ENCODE results near the gene CD27. TPM values are rescaled to one million over a fixed set of nuclear protein-coding genes. Genes with fewer than 3 reads are reported as not detected.
"Not testable (repeated sequence)": the region's sequence is repeated elsewhere in the genome, so short reads cannot be mapped to it uniquely, and the experiment has no call there.

Gene CD27
- polyA plus RNA-seq, 2 donors = 0.84 to 0.98 TPM

DNA sequence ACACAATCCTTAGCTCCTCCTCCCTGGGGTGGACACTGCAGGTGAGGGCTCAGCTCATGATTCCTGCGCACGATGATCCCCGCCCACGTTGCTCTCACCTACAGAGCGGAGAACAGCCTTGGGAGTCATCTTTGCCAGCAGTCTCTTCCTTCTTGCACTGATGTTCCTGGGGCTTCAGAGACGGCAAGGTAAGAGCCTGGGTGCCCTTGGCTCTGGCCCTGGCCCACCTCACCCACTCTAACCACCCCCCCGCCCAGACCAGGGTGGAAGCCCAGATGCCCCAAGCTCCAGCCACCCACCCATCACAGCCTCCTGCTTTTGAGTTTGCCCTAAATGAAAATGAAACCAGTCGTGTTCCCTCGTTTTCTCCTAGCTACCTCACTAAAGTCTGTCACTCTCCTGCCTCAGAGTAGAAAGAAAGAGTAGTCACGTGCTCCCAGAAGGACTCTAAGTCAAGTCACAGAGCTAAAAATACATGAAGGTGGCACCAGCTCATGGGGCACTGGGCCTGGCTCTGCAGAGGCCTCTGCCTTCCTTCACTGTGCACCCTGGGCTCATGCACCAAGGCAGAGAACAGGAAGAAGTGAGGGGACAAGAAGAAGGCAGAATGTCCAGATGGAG lies 16.1 kb downstream of the CD27 start:
- 59 to 68% methylated on average over 10 of the region's 10 CpGs for WGBS, 2 donors
- Histone ChIP-seq H3K27me3 (ENCODE audit: control insufficient read depth in 1 of 2, insufficient read depth in 2 of 2, low read length in 2 of 2) (no peaks in the 10 kb centered on the region), H3K36me3 (ENCODE audit: control insufficient read depth in 2 of 2, insufficient read depth in 2 of 2, low read length in 1 of 2) (peaks cover 11 to 53% of the 10 kb centered on the region in 2 donors), H3K4me1 (ENCODE audit: control insufficient read depth in 2 of 2, insufficient read depth in 2 of 2, low read length in 1 of 2) (peaks cover 0 to 5% of the 10 kb centered on the region in 2 donors), H3K27ac (ENCODE audit: low read depth in 2 of 2, low read length in 1 of 2) (peak overlapping the region; percentile 65 to 69), H3K4me3 (ENCODE audit: low read depth in 1 of 2, low read length in 2 of 2) (no peak overlapping the region), H3K9me3 (ENCODE audit: control insufficient read depth in 2 of 2, insufficient read depth in 1 of 2, low read depth in 1 of 2, low read length in 1 of 2) (no peaks in the 10 kb centered on the region)

- Histone ChIP-seq H3K4me1 (ENCODE audit: control insufficient read depth in 2 of 2, insufficient read depth in 2 of 2, low read length in 1 of 2) (peaks cover 0 to 5% of the 10 kb centered on the region in 2 donors), H3K36me3 (ENCODE audit: control insufficient read depth in 2 of 2, insufficient read depth in 2 of 2, low read length in 1 of 2) (peaks cover 11 to 54% of the 10 kb centered on the region in 2 donors), H3K27me3 (ENCODE audit: control insufficient read depth in 1 of 2, insufficient read depth in 2 of 2, low read length in 2 of 2) (no peaks in the 10 kb centered on the region), H3K9me3 (ENCODE audit: control insufficient read depth in 2 of 2, insufficient read depth in 1 of 2, low read depth in 1 of 2, low read length in 1 of 2) (no peaks in the 10 kb centered on the region), H3K27ac (ENCODE audit: low read depth in 2 of 2, low read length in 1 of 2) (peak overlapping the region; percentile 65 to 69), H3K4me3 (ENCODE audit: low read depth in 1 of 2, low read length in 2 of 2) (no peak overlapping the region)
- WGBS, 2 donors = 66 to 71% methylated on average over 15 of the region's 15 CpGs
These were observed 16.9 kb downstream of the CD27 start for GRCh38 chr12:6461401-6462233.

GRCh38 chr12:6462234-6462995 lies 17.7 kb downstream of the CD27 start:
- H3K27me3 ChIP-seq (ENCODE audit: control insufficient read depth in 1 of 2, insufficient read depth in 2 of 2, low read length in 2 of 2) = no peaks in the 10 kb centered on the region
- 86 to 88% methylated on average over 14 of the region's 14 CpGs for WGBS, 2 donors
- peaks cover 0 to 5% of the 10 kb centered on the region in 2 donors for H3K4me1 ChIP-seq (ENCODE audit: control insufficient read depth in 2 of 2, insufficient read depth in 2 of 2, low read length in 1 of 2)
- no peaks in the 10 kb centered on the region for H3K9me3 ChIP-seq (ENCODE audit: control insufficient read depth in 2 of 2, insufficient read depth in 1 of 2, low read depth in 1 of 2, low read length in 1 of 2)
- H3K4me3 ChIP-seq (ENCODE audit: low read depth in 1 of 2, low read length in 2 of 2) = no peak overlapping the region
- peaks cover 11 to 53% of the 10 kb centered on the region in 2 donors for H3K36me3 ChIP-seq (ENCODE audit: control insufficient read depth in 2 of 2, insufficient read depth in 2 of 2, low read length in 1 of 2)
- peak overlapping the region; percentile 33 to 67 for H3K27ac ChIP-seq (ENCODE audit: low read depth in 2 of 2, low read length in 1 of 2)

GRCh38 chr12:6463216-6463615 lies 18.5 kb downstream of the CD27 start:
- 60 to 68% methylated on average over 7 of the region's 7 CpGs for WGBS, 2 donors
- H3K27me3 ChIP-seq (ENCODE audit: control insufficient read depth in 1 of 2, insufficient read depth in 2 of 2, low read length in 2 of 2) = no peaks in the 10 kb centered on the region
- peak overlapping the region; percentile 24 to 50 for H3K27ac ChIP-seq (ENCODE audit: low read depth in 2 of 2, low read length in 1 of 2)
- peaks cover 8 to 47% of the 10 kb centered on the region in 2 donors for H3K36me3 ChIP-seq (ENCODE audit: control insufficient read depth in 2 of 2, insufficient read depth in 2 of 2, low read length in 1 of 2)
- peaks cover 0 to 5% of the 10 kb centered on the region in 2 donors for H3K4me1 ChIP-seq (ENCODE audit: control insufficient read depth in 2 of 2, insufficient read depth in 2 of 2, low read length in 1 of 2)
- H3K4me3 ChIP-seq (ENCODE audit: low read depth in 1 of 2, low read length in 2 of 2) = no peak overlapping the region
- no peaks in the 10 kb centered on the region for H3K9me3 ChIP-seq (ENCODE audit: control insufficient read depth in 2 of 2, insufficient read depth in 1 of 2, low read depth in 1 of 2, low read length in 1 of 2)

GRCh38 chr12:6463858-6464257 lies 19.1 kb downstream of the CD27 start:
- H3K9me3 ChIP-seq (ENCODE audit: control insufficient read depth in 2 of 2, insufficient read depth in 1 of 2, low read depth in 1 of 2, low read length in 1 of 2) = no peaks in the 10 kb centered on the region
- H3K4me1 ChIP-seq (ENCODE audit: control insufficient read depth in 2 of 2, insufficient read depth in 2 of 2, low read length in 1 of 2) = peaks cover 0 to 5% of the 10 kb centered on the region in 2 donors
- 78 to 81% methylated on average over 6 of the region's 6 CpGs for WGBS, 2 donors
- H3K27ac ChIP-seq (ENCODE audit: low read depth in 2 of 2, low read length in 1 of 2) = peak overlapping the region in 1 of 2 donors; percentile 38
- no peak overlapping the region for H3K4me3 ChIP-seq (ENCODE audit: low read depth in 1 of 2, low read length in 2 of 2)
- H3K27me3 ChIP-seq (ENCODE audit: control insufficient read depth in 1 of 2, insufficient read depth in 2 of 2, low read length in 2 of 2) = no peaks in the 10 kb centered on the region
- peaks cover 8 to 41% of the 10 kb centered on the region in 2 donors for H3K36me3 ChIP-seq (ENCODE audit: control insufficient read depth in 2 of 2, insufficient read depth in 2 of 2, low read length in 1 of 2)

- H3K36me3 ChIP-seq (ENCODE audit: control insufficient read depth in 2 of 2, insufficient read depth in 2 of 2, low read length in 1 of 2) = peaks cover 8 to 39% of the 10 kb centered on the region in 2 donors
- no peak overlapping the region for H3K4me3 ChIP-seq (ENCODE audit: low read depth in 1 of 2, low read length in 2 of 2)
- H3K27ac ChIP-seq (ENCODE audit: low read depth in 2 of 2, low read length in 1 of 2) = peak overlapping the region in 1 of 2 donors; percentile 24
- 87 to 90% methylated on average over 8 of the region's 8 CpGs for WGBS, 2 donors
- H3K4me1 ChIP-seq (ENCODE audit: control insufficient read depth in 2 of 2, insufficient read depth in 2 of 2, low read length in 1 of 2) = peaks cover 0 to 8% of the 10 kb centered on the region in 2 donors
- H3K27me3 ChIP-seq (ENCODE audit: control insufficient read depth in 1 of 2, insufficient read depth in 2 of 2, low read length in 2 of 2) = no peaks in the 10 kb centered on the region
- H3K9me3 ChIP-seq (ENCODE audit: control insufficient read depth in 2 of 2, insufficient read depth in 1 of 2, low read depth in 1 of 2, low read length in 1 of 2) = no peaks in the 10 kb centered on the region
These were observed 19.8 kb downstream of the CD27 start for GRCh38 chr12:6464531-6464930.

DNA sequence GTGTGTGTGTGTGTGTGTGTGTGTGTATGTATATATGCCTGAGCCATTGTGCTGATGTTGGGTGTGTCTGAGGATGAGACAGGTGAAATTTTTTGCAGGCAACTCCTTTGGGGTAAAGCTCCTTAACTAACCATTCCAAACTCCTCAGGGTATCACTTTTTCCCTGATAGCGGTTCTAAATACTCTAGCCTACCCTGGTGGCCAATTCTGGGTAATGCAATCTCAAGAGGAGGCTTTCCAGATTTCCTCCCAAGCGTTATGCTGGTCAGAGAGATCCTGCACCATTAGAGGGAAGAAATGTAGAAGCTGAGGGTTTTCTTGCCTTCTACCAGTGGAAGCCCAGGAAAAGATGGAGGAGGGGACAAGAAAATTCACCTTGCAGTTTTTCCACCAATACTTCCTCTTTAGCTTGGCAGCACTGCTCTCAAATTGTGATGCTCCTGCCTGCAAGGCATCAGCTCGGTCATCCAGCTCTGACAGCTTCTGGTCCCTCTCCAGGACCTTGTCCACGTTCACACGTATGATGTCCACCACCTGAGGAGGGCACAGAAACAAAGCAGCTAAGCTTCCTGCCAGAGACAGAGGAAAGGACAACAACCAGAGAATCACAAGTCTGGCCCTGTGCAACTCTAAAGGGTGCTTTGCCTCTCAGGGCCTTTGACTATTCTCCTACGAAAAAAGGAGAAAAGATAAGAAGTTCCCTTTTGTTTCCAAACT lies 20.9 kb downstream of the CD27 start:
- WGBS, 2 donors = 29 to 38% methylated on average over 6 of the region's 6 CpGs
- no peak overlapping the region for H3K27ac ChIP-seq (ENCODE audit: low read depth in 2 of 2, low read length in 1 of 2)

DNA sequence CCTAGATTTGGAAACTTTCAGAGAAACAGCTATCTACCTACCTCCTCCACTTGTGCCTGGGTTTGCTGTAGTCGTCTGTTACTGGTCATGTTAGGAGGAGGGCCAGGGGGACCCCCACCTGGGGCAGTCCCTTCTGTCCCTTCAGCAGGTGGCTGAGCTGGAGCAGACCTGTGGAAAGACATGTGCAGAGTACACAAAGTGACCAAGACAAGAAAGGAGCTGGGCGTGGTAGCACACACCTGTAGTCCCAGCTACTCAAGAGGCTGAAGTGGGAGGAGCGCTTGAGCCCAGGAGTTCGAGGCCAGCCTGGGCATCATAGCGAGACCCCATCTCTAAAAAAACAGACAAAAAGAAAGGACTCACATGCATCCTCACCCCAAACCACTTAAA lies 21.4 kb downstream of the CD27 start:
- no peak overlapping the region for H3K27ac ChIP-seq (ENCODE audit: low read depth in 2 of 2, low read length in 1 of 2)
- no peak overlapping the region for H3K4me3 ChIP-seq (ENCODE audit: low read depth in 1 of 2, low read length in 2 of 2)
- 89 to 93% methylated on average over 5 of the region's 5 CpGs for WGBS, 2 donors
- H3K4me1 ChIP-seq (ENCODE audit: control insufficient read depth in 2 of 2, insufficient read depth in 2 of 2, low read length in 1 of 2) = peaks cover 0 to 8% of the 10 kb centered on the region in 2 donors
- H3K27me3 ChIP-seq (ENCODE audit: control insufficient read depth in 1 of 2, insufficient read depth in 2 of 2, low read length in 2 of 2) = no peaks in the 10 kb centered on the region
- no peaks in the 10 kb centered on the region for H3K9me3 ChIP-seq (ENCODE audit: control insufficient read depth in 2 of 2, insufficient read depth in 1 of 2, low read depth in 1 of 2, low read length in 1 of 2)
- peaks cover 8 to 32% of the 10 kb centered on the region in 2 donors for H3K36me3 ChIP-seq (ENCODE audit: control insufficient read depth in 2 of 2, insufficient read depth in 2 of 2, low read length in 1 of 2)

More for the DNA sequence above, 20.9 kb downstream of the CD27 start:
- H3K27me3 ChIP-seq (ENCODE audit: control insufficient read depth in 1 of 2, insufficient read depth in 2 of 2, low read length in 2 of 2) = no peaks in the 10 kb centered on the region
- H3K36me3 ChIP-seq (ENCODE audit: control insufficient read depth in 2 of 2, insufficient read depth in 2 of 2, low read length in 1 of 2) = peaks cover 8 to 37% of the 10 kb centered on the region in 2 donors
- H3K9me3 ChIP-seq (ENCODE audit: control insufficient read depth in 2 of 2, insufficient read depth in 1 of 2, low read depth in 1 of 2, low read length in 1 of 2) = no peaks in the 10 kb centered on the region
- H3K4me3 ChIP-seq (ENCODE audit: low read depth in 1 of 2, low read length in 2 of 2) = no peak overlapping the region
- H3K4me1 ChIP-seq (ENCODE audit: control insufficient read depth in 2 of 2, insufficient read depth in 2 of 2, low read length in 1 of 2) = peaks cover 0 to 8% of the 10 kb centered on the region in 2 donors

DNA sequence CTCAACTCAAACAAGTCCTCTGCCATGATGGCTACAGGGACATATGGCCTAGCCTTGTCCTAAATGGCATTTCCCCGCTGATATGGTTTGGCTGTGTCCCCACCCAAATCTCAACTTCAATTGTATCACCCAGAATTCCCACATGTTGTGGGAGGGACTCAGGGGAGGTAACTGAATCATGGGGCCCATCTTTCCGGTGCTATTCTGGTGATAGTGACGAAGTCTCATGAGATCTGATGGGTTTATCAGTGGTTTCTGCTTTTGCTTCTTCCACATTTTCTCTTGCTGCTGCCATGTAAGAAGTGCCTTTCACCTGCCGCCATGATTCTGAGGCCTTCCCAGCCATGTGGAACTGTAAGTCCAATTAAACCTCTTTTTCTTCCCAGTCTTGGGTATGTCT lies 22.0 kb downstream of the CD27 start:
- not testable (repeated sequence) for H3K27ac ChIP-seq (ENCODE audit: low read depth in 2 of 2, low read length in 1 of 2); H3K27me3 ChIP-seq (ENCODE audit: control insufficient read depth in 1 of 2, insufficient read depth in 2 of 2, low read length in 2 of 2); H3K4me3 ChIP-seq (ENCODE audit: low read depth in 1 of 2, low read length in 2 of 2); H3K9me3 ChIP-seq (ENCODE audit: control insufficient read depth in 2 of 2, insufficient read depth in 1 of 2, low read depth in 1 of 2, low read length in 1 of 2); H3K4me1 ChIP-seq (ENCODE audit: control insufficient read depth in 2 of 2, insufficient read depth in 2 of 2, low read length in 1 of 2)
- 92 to 94% methylated on average over 4 of the region's 4 CpGs for WGBS, 2 donors
- H3K36me3 ChIP-seq (ENCODE audit: control insufficient read depth in 2 of 2, insufficient read depth in 2 of 2, low read length in 1 of 2) = peaks cover 8 to 26% of the 10 kb centered on the region in 2 donors

All from esophagus (tissue), 2 donors.